Measurements from ENCODE around the gene KMT2E. TPM values are rescaled to one million over a fixed set of nuclear protein-coding genes. Genes with fewer than 3 reads are reported as not detected.

Gene KMT2E
- total RNA-seq, 1 experiment from 2014 or later = 32.2 TPM

GRCh38 chr7:105156731-105157130 is 142.7 kb downstream of the KMT2E start:
- H3K4me1 ChIP-seq (replicated peaks) = no peaks in the 10 kb centered on the region

GRCh38 chr7:105157278-105157677 is 143.3 kb downstream of the KMT2E start:
- H3K4me3 ChIP-seq = no peak overlapping the region
- H3K9me3 ChIP-seq (replicated peaks) = no peaks in the 10 kb centered on the region
- no peak for DNase-seq (ENCODE audit: low read depth in 1 of 2, low spot score in 2 of 2)
- H3K36me3 ChIP-seq = peaks cover 9% of the 10 kb centered on the region; the same call in 1 of the 2 replicates
- no peak overlapping the region for H3K27ac ChIP-seq
- no peaks in the 10 kb centered on the region for H3K27me3 ChIP-seq (replicated peaks)
- no peaks in the 10 kb centered on the region for H3K4me1 ChIP-seq (replicated peaks)

More at GRCh38 chr7:105156731-105157130, 142.7 kb downstream of the KMT2E start:
- Histone ChIP-seq H3K9me3 (replicated peaks) (no peaks in the 10 kb centered on the region), H3K27ac (no peak overlapping the region), H3K27me3 (replicated peaks) (no peaks in the 10 kb centered on the region), H3K36me3 (peaks cover 9% of the 10 kb centered on the region; the same call in 1 of the 2 replicates), H3K4me3 (no peak overlapping the region)
- no peak for DNase-seq (ENCODE audit: low read depth in 1 of 2, low spot score in 2 of 2)

GRCh38 chr7:105161366-105161765 is 147.4 kb downstream of the KMT2E start:
- DNase-seq (ENCODE audit: low read depth in 1 of 2, low spot score in 2 of 2) = no peak
- peaks cover 23% of the 10 kb centered on the region for H3K36me3 ChIP-seq
- H3K27ac ChIP-seq = no peak overlapping the region

More at GRCh38 chr7:105161366-105161765, 147.4 kb downstream of the KMT2E start:
- H3K9me3 ChIP-seq (replicated peaks) = no peaks in the 10 kb centered on the region
- no peaks in the 10 kb centered on the region for H3K4me1 ChIP-seq (replicated peaks)
- H3K4me3 ChIP-seq = no peak overlapping the region
- H3K27me3 ChIP-seq (replicated peaks) = no peaks in the 10 kb centered on the region

All from SJSA1 (cell line).